Bronchial epithelial cell (primary cell): ENCODE results near the gene RPAP2. TPM values are rescaled to one million over a fixed set of nuclear protein-coding genes. Genes with fewer than 3 reads are reported as not detected.

Experiments used
- DNase-seq: peaks from one replicate; pipeline ENCODE4 v3.0.0-alpha.2; 2010; ENCODE audit warnings: low read depth
- FAIRE-seq: peaks from 2 replicates; lab custom pipeline; 2011; peaks lifted over from hg19 to GRCh38; lab: Jason Lieb, UNC
- H3K27me3 ChIP-seq: 2 replicates; pipeline ENCODE4 v1.5.1; 2011; ENCODE audit warnings: low read length; ENCODE audit not compliant: control insufficient read depth, insufficient read depth
- H3K36me3 ChIP-seq: 2 replicates; pipeline ENCODE4 v1.5.1; 2011; ENCODE audit warnings: low read length; ENCODE audit not compliant: control insufficient read depth, insufficient read depth
- H3K4me3 ChIP-seq: 2 replicates; pipeline ENCODE4 v1.5.1; 2011; ENCODE audit warnings: mild to moderate bottlenecking, low read depth, low read length, control low read depth
- total RNA-seq: library from RNA; depleted of rRNA; stranded (reverse); fragments of >200 nt; gene quantifications from 2 replicates; pipeline ENCODE4 v1.2.1, GENCODE V29; 2014
- TF ChIP-seq, protein P1 (sequence below): IDR thresholded peaks from 2 replicates; pipeline ENCODE4 v1.5.1; 2011; ENCODE audit warnings: mild to moderate bottlenecking, moderate library complexity, low read length, control low read depth, inconsistent platforms; ENCODE audit not compliant: insufficient read depth, severe bottlenecking

RPAP2 gene
- total RNA-seq, 1 donor from 2014 or later: 4.7 TPM

DNA sequence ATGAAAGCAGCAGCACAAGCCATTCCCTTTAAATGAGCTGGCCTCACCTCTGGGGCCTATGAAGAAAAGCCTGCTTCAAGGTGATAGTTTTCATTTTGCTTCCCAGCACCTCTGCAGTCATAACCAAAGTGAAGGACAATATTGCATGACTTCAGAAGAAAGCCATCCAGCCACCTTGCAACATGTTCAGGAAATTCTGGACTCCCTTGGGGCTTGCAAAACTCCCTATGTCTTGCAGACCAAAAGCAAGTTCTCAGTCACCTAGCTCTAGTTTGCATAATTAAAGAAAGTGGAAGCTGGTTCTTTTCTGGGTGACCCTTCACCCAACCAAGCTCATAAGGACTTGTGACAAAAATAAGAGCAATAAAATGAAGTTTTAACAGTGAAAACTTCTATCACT lies 100.2 kb downstream of the RPAP2 start:
- H3K36me3 ChIP-seq: no peaks in the 10 kb centered on the region
- TF ChIP-seq, protein P1, sequence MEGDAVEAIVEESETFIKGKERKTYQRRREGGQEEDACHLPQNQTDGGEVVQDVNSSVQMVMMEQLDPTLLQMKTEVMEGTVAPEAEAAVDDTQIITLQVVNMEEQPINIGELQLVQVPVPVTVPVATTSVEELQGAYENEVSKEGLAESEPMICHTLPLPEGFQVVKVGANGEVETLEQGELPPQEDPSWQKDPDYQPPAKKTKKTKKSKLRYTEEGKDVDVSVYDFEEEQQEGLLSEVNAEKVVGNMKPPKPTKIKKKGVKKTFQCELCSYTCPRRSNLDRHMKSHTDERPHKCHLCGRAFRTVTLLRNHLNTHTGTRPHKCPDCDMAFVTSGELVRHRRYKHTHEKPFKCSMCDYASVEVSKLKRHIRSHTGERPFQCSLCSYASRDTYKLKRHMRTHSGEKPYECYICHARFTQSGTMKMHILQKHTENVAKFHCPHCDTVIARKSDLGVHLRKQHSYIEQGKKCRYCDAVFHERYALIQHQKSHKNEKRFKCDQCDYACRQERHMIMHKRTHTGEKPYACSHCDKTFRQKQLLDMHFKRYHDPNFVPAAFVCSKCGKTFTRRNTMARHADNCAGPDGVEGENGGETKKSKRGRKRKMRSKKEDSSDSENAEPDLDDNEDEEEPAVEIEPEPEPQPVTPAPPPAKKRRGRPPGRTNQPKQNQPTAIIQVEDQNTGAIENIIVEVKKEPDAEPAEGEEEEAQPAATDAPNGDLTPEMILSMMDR: no peak
- H3K27me3 ChIP-seq: no peaks in the 10 kb centered on the region
- FAIRE-seq (no peak), DNase-seq (peak; percentile 22)
- no peak overlapping the region for H3K4me3 ChIP-seq

DNA sequence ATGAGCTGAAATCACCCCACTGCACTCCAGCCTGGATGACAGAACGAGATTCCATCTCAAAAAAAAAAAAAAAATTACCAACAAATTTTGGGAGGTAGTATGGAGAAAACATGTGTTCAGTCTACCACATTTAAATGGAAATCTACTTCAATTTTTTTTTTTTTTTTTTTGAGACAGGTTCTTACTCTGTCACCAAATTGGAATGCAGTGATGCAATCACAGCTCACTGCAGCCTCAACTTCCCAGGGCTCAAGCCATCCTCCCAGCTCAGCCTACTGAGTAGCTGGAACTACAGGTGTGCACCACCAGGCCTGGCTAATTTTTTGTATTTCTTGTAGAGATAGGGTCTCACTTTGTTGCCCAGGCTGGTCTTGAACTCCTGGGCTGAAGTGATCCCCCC lies 105.8 kb downstream of the RPAP2 start:
- no peak overlapping the region for H3K4me3 ChIP-seq
- FAIRE-seq: no peak
- TF ChIP-seq, protein P1: no peak
- no peaks in the 10 kb centered on the region for H3K27me3 ChIP-seq
- peak; percentile 57 for DNase-seq
- H3K36me3 ChIP-seq: no peaks in the 10 kb centered on the region

DNA sequence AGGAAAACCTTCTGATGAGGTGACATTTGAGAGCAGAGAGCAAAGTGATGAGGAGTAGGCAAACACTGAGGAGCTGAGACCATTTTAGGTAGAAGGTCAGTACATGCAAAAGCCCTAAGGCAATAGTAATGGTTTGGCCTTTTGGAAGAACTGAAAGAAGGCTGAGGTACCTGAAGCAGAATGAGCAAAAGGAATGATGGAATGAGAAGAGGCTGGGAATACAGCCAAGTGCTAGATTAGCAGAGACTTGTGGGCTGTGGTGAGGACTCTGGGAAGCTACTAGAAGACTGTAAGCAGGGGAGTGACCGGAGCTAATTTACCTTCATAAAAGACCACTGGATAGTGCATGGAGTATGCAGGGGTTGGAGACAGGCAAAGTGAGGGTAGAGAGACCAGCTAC lies 110.0 kb downstream of the RPAP2 start:
- no peak overlapping the region for H3K4me3 ChIP-seq
- DNase-seq (peak; percentile 11), FAIRE-seq (no peak)
- TF ChIP-seq, protein P1: no peak
- no peaks in the 10 kb centered on the region for H3K27me3 ChIP-seq
- no peaks in the 10 kb centered on the region for H3K36me3 ChIP-seq

GRCh38 chr1:92409946-92410549 lies 111.2 kb downstream of the RPAP2 start:
- Histone ChIP-seq H3K36me3 (no peaks in the 10 kb centered on the region), H3K4me3 (no peak overlapping the region), H3K27me3 (no peaks in the 10 kb centered on the region)
- FAIRE-seq: no peak
- TF ChIP-seq, protein P1: no peak
- no peak for DNase-seq

DNA sequence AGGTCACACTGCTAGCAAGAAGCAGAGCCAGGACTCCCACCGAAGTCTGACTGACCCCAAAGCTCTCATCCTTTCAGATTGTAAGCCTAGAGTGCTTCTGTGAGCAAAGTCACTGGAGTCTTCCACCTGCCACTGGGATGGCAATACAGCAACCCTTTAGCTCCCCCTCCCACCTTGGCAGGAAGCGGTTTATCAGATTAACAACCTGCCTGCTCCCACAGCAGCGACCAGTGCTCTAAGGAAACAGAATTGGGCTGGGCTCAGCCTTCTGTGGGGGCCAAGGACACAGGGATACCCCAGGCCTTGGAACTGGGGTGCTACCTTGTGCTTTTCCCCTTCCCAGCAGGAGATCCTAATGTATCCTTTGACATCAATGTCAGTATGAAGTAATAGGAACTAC lies 111.8 kb downstream of the RPAP2 start:
- FAIRE-seq: no peak
- TF ChIP-seq, protein P1: no peak

DNA sequence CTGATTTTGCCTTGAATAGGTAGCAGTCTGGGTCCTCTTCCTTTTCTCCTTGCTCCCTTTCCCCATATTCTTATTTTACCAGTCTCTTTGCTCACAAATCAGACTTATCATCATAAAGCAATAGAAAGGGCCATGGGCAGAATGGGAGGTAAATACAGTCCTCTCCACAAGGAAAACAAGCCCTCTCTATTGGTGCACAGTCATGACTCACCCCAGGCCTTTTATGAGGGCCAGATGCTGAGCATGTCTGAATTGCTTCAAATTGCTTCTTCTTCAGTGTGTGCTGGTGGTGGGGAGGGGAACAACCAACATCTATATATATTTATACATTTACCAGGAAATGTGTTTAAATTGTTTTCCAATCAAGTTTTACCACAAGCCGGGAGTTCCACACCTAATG lies 112.7 kb downstream of the RPAP2 start:
- Histone ChIP-seq H3K4me3 (no peak overlapping the region), H3K36me3 (no peaks in the 10 kb centered on the region), H3K27me3 (no peaks in the 10 kb centered on the region)
- DNase-seq (peak; percentile 30), FAIRE-seq (no peak)
- TF ChIP-seq, protein P1: no peak

More for the DNA sequence above, 111.8 kb downstream of the RPAP2 start:
- DNase-seq: no peak
- Histone ChIP-seq H3K36me3 (no peaks in the 10 kb centered on the region), H3K27me3 (no peaks in the 10 kb centered on the region), H3K4me3 (no peak overlapping the region)
